PC-9 (cell line): ENCODE data around the gene ZNF319.

ENCODE experiments used
- EZH2 ChIP-seq: fragments of 200-600 bp; sonication (generic); IDR thresholded peaks from 2 replicates; pipeline ENCODE4 v1.8.0; 2017; ENCODE audit warnings: antibody characterized with exemption, low read depth
- TF ChIP-seq, protein P1 (sequence below): fragments of 200-600 bp; sonication (generic); conservative IDR thresholded peaks from 2 replicates; pipeline ENCODE4 v1.6.1; 2017; ENCODE audit warnings: mixed run types, antibody characterized with exemption, mild to moderate bottlenecking, moderate library complexity

DNA sequence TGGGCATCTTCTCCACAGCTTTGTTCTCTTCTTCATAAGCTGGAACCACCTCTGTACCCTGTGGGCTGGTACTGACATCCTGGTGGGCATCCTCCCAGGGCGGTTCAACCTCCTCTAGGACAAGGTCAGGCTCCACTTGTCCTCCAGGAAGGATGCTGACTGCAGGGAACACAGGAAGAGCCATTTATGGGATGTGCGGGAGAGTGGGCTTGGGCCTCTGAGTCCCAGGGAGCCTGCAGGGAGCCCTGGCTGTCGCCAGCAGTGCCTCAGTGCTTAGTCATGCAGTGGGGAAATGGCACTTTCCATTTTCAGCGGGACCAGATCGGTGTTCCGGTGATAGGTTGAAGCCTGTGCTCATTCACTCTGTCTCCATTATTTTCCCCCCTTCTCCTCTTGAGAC lies 50.1 kb downstream of the ZNF319 start:
- TF ChIP-seq, protein P1, sequence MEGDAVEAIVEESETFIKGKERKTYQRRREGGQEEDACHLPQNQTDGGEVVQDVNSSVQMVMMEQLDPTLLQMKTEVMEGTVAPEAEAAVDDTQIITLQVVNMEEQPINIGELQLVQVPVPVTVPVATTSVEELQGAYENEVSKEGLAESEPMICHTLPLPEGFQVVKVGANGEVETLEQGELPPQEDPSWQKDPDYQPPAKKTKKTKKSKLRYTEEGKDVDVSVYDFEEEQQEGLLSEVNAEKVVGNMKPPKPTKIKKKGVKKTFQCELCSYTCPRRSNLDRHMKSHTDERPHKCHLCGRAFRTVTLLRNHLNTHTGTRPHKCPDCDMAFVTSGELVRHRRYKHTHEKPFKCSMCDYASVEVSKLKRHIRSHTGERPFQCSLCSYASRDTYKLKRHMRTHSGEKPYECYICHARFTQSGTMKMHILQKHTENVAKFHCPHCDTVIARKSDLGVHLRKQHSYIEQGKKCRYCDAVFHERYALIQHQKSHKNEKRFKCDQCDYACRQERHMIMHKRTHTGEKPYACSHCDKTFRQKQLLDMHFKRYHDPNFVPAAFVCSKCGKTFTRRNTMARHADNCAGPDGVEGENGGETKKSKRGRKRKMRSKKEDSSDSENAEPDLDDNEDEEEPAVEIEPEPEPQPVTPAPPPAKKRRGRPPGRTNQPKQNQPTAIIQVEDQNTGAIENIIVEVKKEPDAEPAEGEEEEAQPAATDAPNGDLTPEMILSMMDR = no peak
- TF ChIP-seq EZH2 = no peak
